ENCODE measurements around the gene FAM78B.

The FAM78B gene

DNA sequence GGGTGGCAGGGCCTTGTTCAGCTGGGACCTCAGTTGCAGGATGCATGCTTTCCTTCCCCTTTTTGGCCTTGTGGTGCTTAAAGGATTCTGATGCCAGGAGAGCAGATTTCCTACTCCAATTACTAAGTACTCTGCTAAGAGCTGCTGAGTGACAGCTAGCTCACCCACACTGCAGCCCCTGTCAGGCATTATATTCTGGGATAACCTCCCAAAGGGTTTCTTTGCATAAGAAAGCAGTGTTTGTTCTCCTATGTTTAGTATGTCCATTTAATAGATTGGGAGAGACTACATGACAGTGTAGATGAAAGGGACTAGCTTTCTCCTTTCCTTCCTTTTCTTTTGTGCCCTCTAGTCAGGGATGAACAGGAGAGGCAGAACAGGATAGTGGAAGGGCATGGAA lies 100.7 kb downstream of the FAM78B start:
- Histone ChIP-seq H3K36me3 (ENCODE audit: insufficient read depth, low read length) (no peaks in the 10 kb centered on the region), H3K4me1 (ENCODE audit: insufficient read depth, low read length) (peaks cover 6% of the 10 kb centered on the region), H3K27me3 (ENCODE audit: insufficient read depth, low read length) (no peaks in the 10 kb centered on the region), H3K9me3 (ENCODE audit: insufficient read depth, low read depth, low read length) (no peaks in the 10 kb centered on the region), H3K9ac (ENCODE audit: low read depth, low read length) (no peak overlapping the region), H3K27ac (ENCODE audit: low read depth, low read length) (no peak overlapping the region), H3K4me3 (ENCODE audit: low read length) (no peak overlapping the region)

DNA sequence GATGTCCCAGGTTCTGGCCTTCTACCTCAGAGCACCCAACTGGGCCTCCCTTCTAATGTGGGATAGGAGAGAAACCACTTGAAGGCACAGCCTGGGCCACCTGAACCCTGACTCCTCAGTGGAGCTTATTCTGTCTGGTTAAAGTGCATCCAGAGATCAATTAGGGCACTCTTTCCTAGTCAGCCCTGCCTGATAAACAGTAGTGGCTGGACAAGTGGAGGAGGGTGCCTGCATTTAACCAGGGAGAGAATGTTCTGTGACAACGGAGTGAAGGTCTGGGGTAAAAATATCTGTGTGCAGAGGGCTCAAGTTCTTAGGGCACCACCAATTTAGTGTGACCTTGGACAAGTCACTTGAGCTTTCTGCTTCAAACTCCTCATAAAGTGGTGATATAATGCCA lies 101.8 kb downstream of the FAM78B start:
- no peaks in the 10 kb centered on the region for H3K36me3 ChIP-seq (ENCODE audit: insufficient read depth, low read length)
- H3K4me1 ChIP-seq (ENCODE audit: insufficient read depth, low read length): peaks cover 6% of the 10 kb centered on the region
- no peaks in the 10 kb centered on the region for H3K9me3 ChIP-seq (ENCODE audit: insufficient read depth, low read depth, low read length)
- no peak overlapping the region for H3K9ac ChIP-seq (ENCODE audit: low read depth, low read length)
- 95% methylated on average over 1 of the region's 1 CpG for WGBS
- no peak overlapping the region for H3K4me3 ChIP-seq (ENCODE audit: low read length)
- no peaks in the 10 kb centered on the region for H3K27me3 ChIP-seq (ENCODE audit: insufficient read depth, low read length)
- no peak overlapping the region for H3K27ac ChIP-seq (ENCODE audit: low read depth, low read length)

DNA sequence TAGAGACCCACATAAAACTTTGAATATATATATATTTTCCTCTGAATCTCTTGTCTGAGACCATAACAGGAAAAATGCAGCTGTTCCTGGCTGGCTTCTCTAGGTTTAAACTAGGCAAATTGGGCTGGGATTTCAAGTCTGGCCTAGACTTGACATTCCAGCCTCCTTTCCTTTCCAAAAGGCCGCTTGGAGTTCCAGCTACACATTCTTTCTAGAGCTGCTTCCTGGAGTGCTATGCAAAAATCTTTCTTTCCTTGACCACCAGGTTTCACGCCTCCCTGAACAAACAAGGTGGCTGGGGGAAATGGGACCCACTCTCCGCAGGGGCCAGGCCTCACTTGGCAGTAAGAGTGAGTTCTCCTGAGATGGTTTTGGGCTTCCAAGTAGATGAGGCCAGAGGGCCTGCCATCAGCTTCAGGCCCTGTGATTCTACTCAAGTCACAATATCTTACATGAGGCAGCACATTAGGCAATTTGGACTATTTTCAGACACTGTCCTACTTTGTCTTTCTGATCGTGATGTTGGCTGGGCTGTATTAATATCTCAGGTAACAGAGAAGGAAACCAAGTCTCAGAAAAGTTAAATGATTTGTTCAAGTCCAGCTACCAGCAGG lies 102.4 kb downstream of the FAM78B start:
- Histone ChIP-seq H3K9ac (ENCODE audit: low read depth, low read length) (no peak overlapping the region), H3K27me3 (ENCODE audit: insufficient read depth, low read length) (no peaks in the 10 kb centered on the region), H3K36me3 (ENCODE audit: insufficient read depth, low read length) (no peaks in the 10 kb centered on the region), H3K9me3 (ENCODE audit: insufficient read depth, low read depth, low read length) (no peaks in the 10 kb centered on the region), H3K27ac (ENCODE audit: low read depth, low read length) (no peak overlapping the region), H3K4me3 (ENCODE audit: low read length) (no peak overlapping the region), H3K4me1 (ENCODE audit: insufficient read depth, low read length) (peaks cover 6% of the 10 kb centered on the region)
- WGBS: 82% methylated on average over 4 of the region's 4 CpGs

DNA sequence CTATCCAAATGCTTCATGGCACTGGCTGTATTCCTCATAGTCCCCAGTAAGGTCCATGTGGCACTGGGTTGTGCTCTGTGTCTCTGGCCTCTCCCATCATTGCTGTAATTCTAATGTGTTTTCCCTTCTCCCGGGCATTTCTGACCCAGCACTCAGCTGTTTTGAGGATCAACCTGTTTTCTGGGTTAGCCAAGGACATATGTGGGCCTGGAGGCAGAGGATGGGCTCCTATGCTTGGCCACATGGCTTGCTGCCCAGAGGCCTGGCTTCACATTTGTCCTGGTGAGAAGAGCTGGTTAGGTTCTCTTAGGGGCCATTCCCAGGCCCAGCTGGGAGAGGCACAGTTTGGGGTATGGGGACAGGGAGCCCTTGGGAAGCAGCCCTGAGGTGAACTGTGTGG lies 103.1 kb downstream of the FAM78B start:
- no peak overlapping the region for H3K4me3 ChIP-seq (ENCODE audit: low read length)
- H3K27me3 ChIP-seq (ENCODE audit: insufficient read depth, low read length): no peaks in the 10 kb centered on the region
- H3K9me3 ChIP-seq (ENCODE audit: insufficient read depth, low read depth, low read length): no peaks in the 10 kb centered on the region
- H3K4me1 ChIP-seq (ENCODE audit: insufficient read depth, low read length): peaks cover 6% of the 10 kb centered on the region
- H3K9ac ChIP-seq (ENCODE audit: low read depth, low read length): no peak overlapping the region
- WGBS: 100% methylated on average over 1 of the region's 1 CpG
- no peaks in the 10 kb centered on the region for H3K36me3 ChIP-seq (ENCODE audit: insufficient read depth, low read length)
- H3K27ac ChIP-seq (ENCODE audit: low read depth, low read length): no peak overlapping the region

DNA sequence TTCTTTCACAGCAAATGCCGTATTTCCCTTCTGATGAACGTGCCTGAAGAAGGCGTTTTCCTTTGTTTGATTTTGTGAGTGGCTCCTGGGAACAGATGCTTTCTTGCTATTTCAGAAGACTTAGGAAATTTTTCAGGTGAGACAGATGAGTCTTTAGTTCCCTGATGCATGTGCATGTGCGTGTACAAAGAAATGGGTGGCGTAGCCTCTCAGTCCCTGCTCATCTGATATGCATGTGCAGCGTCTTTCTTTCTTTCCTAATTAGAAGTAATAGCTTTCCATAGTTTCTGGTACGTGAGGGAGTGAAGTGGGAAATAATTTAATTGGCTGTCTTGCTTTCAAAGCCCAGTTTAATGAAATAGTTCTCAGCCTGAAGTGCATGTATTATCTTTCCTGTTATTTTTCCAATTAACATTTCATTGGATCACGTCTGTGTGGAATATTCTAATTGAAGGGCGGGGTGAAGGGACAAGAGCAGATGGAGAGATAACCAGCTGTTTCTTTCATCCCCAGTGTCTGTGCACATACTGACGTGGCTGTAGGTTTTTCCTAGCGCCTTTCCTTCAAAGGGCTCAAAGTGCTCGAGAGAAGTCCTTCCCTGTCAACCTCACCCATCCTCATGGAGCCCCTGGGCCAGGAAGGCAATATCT lies 104.3 kb downstream of the FAM78B start:
- H3K9me3 ChIP-seq (ENCODE audit: insufficient read depth, low read depth, low read length): no peaks in the 10 kb centered on the region
- H3K27me3 ChIP-seq (ENCODE audit: insufficient read depth, low read length): no peaks in the 10 kb centered on the region
- H3K9ac ChIP-seq (ENCODE audit: low read depth, low read length): no peak overlapping the region
- H3K27ac ChIP-seq (ENCODE audit: low read depth, low read length): no peak overlapping the region
- 90% methylated on average over 12 of the region's 12 CpGs for WGBS
- no peaks in the 10 kb centered on the region for H3K36me3 ChIP-seq (ENCODE audit: insufficient read depth, low read length)
- no peak overlapping the region for H3K4me3 ChIP-seq (ENCODE audit: low read length)
- H3K4me1 ChIP-seq (ENCODE audit: insufficient read depth, low read length): peaks cover 6% of the 10 kb centered on the region

DNA sequence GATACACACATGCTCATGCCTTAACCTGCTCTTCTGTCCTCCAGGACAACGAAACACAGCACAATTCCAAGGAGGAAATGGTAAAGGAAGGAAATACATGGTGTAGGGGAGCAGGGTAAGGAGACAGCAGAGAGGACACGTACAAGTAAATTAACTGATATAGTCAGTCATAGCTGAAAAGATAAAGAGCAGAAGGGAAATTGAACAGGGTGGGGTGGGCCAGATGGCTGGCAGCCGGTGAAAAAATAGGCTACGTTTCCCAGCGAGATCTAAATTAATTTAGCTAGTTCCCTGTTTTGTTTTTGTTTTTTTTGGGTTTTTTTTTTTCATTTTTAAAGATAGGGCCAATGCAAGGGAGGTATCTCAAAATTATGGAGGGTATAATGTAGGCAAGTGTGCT lies 109.2 kb downstream of the FAM78B start:
- Histone ChIP-seq H3K4me1 (ENCODE audit: insufficient read depth, low read length) (no peaks in the 10 kb centered on the region), H3K27ac (ENCODE audit: low read depth, low read length) (no peak overlapping the region), H3K4me3 (ENCODE audit: low read length) (no peak overlapping the region), H3K36me3 (ENCODE audit: insufficient read depth, low read length) (no peaks in the 10 kb centered on the region), H3K27me3 (ENCODE audit: insufficient read depth, low read length) (no peaks in the 10 kb centered on the region), H3K9ac (ENCODE audit: low read depth, low read length) (no peak overlapping the region), H3K9me3 (ENCODE audit: insufficient read depth, low read depth, low read length) (no peaks in the 10 kb centered on the region)
- WGBS: 92% methylated on average over 5 of the region's 5 CpGs

DNA sequence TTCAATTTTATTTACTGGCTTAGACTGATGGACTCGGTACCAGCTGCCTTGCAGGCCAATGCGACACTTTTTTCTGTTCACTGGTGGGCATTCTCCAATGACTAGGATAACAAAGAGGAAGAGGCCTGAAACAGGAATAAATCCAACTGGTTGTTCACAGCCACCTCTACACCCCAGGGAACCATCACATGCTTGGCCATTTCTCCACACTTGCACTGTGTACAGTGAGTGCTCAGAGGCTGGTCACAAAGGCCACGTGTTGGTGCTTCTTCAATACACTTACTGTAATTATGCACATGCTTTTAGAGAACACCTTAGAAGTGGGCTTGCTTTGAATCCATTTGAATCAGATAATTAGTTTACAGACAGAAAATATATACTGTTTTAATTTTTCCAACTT lies 113.4 kb downstream of the FAM78B start:
- H3K9me3 ChIP-seq (ENCODE audit: insufficient read depth, low read depth, low read length): no peaks in the 10 kb centered on the region
- WGBS: 92% methylated on average over 3 of the region's 3 CpGs
- H3K9ac ChIP-seq (ENCODE audit: low read depth, low read length): no peak overlapping the region
- no peaks in the 10 kb centered on the region for H3K27me3 ChIP-seq (ENCODE audit: insufficient read depth, low read length)
- H3K4me1 ChIP-seq (ENCODE audit: insufficient read depth, low read length): no peaks in the 10 kb centered on the region
- H3K36me3 ChIP-seq (ENCODE audit: insufficient read depth, low read length): no peaks in the 10 kb centered on the region
- H3K27ac ChIP-seq (ENCODE audit: low read depth, low read length): no peak overlapping the region
- H3K4me3 ChIP-seq (ENCODE audit: low read length): no peak overlapping the region

DNA sequence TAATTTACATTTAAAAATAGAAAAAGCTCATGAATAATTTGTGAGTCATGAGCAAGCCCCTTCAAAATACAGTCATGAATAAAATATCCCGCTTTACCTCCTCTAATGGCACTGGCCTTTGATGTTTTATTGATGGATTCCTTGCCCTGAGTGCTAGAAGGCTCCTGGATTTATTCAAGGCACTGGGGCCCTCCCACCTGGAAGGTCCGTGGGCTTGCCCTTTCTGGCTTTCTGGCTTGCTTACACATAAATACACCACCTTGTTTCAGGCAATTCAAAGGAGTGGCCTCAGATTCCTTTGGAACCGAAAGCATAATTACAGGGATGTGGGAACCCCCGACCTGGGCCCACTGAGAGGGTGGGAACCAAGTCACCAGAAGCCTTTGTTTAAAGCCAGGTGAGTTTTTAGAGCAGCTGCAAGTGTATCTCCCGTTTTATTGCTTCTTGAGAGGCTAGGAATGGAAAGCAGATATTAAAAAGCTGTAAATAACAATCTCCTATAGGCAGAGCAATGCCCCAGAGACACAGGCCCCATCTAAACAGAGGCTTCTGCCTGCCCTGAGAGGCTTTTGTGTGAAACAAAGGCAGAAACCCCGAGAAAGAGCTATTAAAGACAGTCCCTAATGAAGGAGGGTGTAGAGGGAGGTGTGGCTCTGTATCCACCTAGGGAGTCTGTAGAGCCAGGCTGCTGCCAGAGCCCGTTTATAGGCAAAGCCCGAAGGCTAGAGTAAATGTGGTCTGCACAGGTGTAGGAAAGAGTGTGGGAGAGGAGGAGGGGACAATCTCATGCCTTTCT lies 126.4 kb downstream of the FAM78B start:
- Histone ChIP-seq H3K4me3 (ENCODE audit: low read length) (no peak overlapping the region), H3K4me1 (ENCODE audit: insufficient read depth, low read length) (no peaks in the 10 kb centered on the region; the same call in 1 of the 2 replicates), H3K27ac (ENCODE audit: low read depth, low read length) (no peak overlapping the region), H3K27me3 (ENCODE audit: insufficient read depth, low read length) (no peaks in the 10 kb centered on the region; the same call in 1 of the 2 replicates), H3K9me3 (ENCODE audit: insufficient read depth, low read depth, low read length) (no peaks in the 10 kb centered on the region), H3K9ac (ENCODE audit: low read depth, low read length) (no peak overlapping the region), H3K36me3 (ENCODE audit: insufficient read depth, low read length) (no peaks in the 10 kb centered on the region)
- WGBS: 56% methylated on average over 8 of the region's 8 CpGs

DNA sequence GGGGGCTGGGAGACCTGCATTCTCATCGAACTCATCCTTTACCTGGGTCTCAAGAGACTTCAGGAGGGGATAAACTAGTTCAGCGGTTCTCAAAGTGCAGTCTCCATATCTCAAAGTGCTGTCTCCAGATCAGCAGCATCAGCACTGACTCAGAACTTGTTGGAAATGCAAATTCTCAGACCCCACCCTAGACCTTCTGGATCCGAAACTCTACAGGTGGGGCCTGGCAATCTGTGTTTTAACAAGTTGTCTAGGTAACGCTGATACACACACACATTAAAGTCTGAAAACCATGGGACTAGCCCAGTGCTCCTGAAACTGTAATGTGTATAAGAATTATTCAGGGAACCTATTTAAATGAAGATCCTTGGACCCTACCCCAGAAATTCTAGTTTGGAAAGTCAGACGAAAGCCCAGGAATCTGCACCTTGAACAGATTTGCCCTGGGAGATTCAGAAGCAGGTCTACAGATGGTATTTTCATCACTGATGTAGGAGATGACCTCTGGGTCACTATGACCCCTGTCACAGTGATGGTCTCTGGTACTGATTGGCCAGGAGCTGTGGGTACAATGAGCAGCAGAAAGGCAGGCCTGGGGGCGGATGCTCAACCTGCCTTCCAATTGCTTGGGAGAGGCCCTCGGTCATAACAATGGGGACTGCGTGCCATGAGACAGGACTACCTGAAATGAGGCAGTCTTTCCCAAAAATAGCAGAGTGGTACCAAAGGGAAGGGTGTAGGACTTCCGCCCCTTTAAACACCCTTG lies 127.2 kb downstream of the FAM78B start:
- WGBS: 91% methylated on average over 8 of the region's 9 CpGs
- H3K4me3 ChIP-seq (ENCODE audit: low read length): no peak overlapping the region
- no peaks in the 10 kb centered on the region; the same call in 1 of the 2 replicates for H3K27me3 ChIP-seq (ENCODE audit: insufficient read depth, low read length)
- H3K9ac ChIP-seq (ENCODE audit: low read depth, low read length): no peak overlapping the region
- no peak overlapping the region for H3K27ac ChIP-seq (ENCODE audit: low read depth, low read length)
- no peaks in the 10 kb centered on the region for H3K9me3 ChIP-seq (ENCODE audit: insufficient read depth, low read depth, low read length)
- H3K4me1 ChIP-seq (ENCODE audit: insufficient read depth, low read length): no peaks in the 10 kb centered on the region; the same call in 1 of the 2 replicates
- no peaks in the 10 kb centered on the region for H3K36me3 ChIP-seq (ENCODE audit: insufficient read depth, low read length)

DNA sequence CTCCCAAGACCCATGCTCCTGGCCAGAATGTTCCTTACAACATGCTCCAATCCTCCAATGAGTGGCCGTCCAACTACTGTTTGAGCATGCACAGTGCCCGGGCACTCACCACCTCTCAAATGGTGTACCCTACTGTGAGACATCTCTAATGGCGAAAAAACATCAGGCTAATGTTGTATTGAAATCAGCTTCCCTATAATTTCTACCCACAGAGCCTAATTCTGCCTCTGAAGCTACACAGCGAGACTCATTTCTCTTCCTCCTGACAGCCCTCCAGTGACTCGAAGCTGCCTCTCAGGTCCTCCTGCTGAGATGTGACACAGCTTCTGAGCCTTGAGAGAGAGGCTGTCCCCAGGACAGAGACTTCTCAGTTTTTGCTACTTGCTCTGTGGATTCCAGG lies 130.7 kb downstream of the FAM78B start:
- H3K36me3 ChIP-seq (ENCODE audit: insufficient read depth, low read length): no peaks in the 10 kb centered on the region
- H3K27me3 ChIP-seq (ENCODE audit: insufficient read depth, low read length): no peaks in the 10 kb centered on the region
- no peak overlapping the region for H3K27ac ChIP-seq (ENCODE audit: low read depth, low read length)
- H3K9me3 ChIP-seq (ENCODE audit: insufficient read depth, low read depth, low read length): no peaks in the 10 kb centered on the region
- WGBS: 87% methylated on average over 5 of the region's 5 CpGs
- H3K9ac ChIP-seq (ENCODE audit: low read depth, low read length): no peak overlapping the region
- H3K4me1 ChIP-seq (ENCODE audit: insufficient read depth, low read length): peaks cover 6% of the 10 kb centered on the region; the same call in 1 of the 2 replicates
- H3K4me3 ChIP-seq (ENCODE audit: low read length): no peak overlapping the region

Measured in HUES64 (cell line).